GM12875 (cell line): ENCODE data around the gene STRN.
"Not testable (repeated sequence)": the region's sequence is repeated elsewhere in the genome, so short reads cannot be mapped to it uniquely, and the experiment has no call there.

Experiments
- H3K4me3 ChIP-seq: one replicate; pipeline ENCODE4 v1.5.1; 2011; ENCODE audit warnings: low read depth, low read length, control low read depth
- TF ChIP-seq, protein P1 (sequence below): IDR thresholded peaks from 2 replicates; pipeline ENCODE4 v1.5.1; 2011; ENCODE audit warnings: low read depth, mild to moderate bottlenecking, control low read depth, inconsistent platforms, low read length, moderate library complexity, borderline replicate concordance; ENCODE audit not compliant: insufficient read depth

STRN gene

DNA sequence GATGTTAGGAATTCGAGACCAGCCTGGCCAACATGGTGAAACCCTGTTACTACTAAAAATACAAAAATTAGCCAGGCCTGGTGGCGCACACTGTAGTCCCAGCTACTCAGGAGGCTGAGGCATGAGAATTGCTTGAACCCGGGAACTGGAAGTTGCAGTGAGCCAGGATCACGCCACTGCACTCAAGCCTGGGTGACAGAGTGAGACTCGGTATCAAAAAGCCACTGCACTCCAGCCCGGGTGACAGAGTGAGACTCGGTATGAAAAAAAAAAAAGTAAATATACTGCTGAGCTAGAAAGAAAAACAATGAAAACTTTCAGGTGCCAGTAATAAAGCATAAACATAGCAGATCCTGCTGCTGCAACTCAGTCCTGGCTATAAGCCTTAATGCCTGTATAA lies 73.5 kb downstream of the STRN start:
- TF ChIP-seq, protein P1, sequence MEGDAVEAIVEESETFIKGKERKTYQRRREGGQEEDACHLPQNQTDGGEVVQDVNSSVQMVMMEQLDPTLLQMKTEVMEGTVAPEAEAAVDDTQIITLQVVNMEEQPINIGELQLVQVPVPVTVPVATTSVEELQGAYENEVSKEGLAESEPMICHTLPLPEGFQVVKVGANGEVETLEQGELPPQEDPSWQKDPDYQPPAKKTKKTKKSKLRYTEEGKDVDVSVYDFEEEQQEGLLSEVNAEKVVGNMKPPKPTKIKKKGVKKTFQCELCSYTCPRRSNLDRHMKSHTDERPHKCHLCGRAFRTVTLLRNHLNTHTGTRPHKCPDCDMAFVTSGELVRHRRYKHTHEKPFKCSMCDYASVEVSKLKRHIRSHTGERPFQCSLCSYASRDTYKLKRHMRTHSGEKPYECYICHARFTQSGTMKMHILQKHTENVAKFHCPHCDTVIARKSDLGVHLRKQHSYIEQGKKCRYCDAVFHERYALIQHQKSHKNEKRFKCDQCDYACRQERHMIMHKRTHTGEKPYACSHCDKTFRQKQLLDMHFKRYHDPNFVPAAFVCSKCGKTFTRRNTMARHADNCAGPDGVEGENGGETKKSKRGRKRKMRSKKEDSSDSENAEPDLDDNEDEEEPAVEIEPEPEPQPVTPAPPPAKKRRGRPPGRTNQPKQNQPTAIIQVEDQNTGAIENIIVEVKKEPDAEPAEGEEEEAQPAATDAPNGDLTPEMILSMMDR = no peak
- no peak overlapping the region for H3K4me3 ChIP-seq

DNA sequence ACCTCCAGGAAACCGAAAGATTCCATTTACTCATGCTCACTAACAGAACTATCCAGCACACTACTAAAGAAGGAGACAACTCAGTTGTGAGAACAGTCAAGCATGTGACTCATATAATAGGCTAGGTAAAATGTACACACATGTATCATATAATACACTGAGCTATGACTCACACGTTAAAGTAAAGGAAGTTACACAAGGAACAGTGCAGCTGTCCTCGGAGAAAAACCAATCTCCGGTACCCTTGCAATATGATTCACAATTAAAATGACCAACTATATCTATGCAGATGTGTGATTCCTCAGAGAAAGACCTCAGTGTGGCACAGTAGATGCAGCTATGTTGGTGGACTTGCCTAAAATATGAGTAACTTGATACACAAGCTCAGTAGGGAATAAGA lies 76.5 kb downstream of the STRN start:
- TF ChIP-seq, protein P1 = no peak
- no peak overlapping the region for H3K4me3 ChIP-seq

GRCh38 chr2:36887095-36887494 lies 79.2 kb downstream of the STRN start:
- H3K4me3 ChIP-seq = not testable (repeated sequence)

- TF ChIP-seq, protein P1 = no peak
- no peak overlapping the region for H3K4me3 ChIP-seq
Observed at GRCh38 chr2:36886664-36887063, 79.7 kb downstream of the STRN start.

- H3K4me3 ChIP-seq = no peak overlapping the region
- TF ChIP-seq, protein P1 = no peak
Observed at GRCh38 chr2:36885605-36886004, 80.7 kb downstream of the STRN start.

GRCh38 chr2:36882532-36882931 lies 83.8 kb downstream of the STRN start:
- no peak overlapping the region for H3K4me3 ChIP-seq
- TF ChIP-seq, protein P1 = no peak

- H3K4me3 ChIP-seq = no peak overlapping the region
- TF ChIP-seq, protein P1 = no peak
Observed at GRCh38 chr2:36881816-36882215, 84.5 kb downstream of the STRN start.

DNA sequence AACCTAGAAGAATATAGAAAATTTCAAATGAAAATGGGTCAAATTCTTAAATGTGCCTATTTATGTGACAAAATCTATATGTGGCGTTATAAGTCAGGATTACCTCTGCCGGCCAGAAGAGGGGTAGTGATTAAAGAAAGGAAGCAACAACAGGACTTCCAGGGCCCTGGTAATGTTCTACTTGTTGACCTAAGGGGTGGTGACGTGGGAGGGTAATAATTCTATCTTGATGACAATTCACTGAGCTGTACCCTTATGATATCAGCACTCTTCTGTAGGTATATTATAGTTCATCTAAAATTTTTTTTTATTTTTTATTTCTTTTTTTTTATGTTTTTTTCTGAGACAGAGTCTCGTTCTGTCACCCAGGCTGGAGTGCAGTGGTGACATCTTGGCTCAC lies 87.9 kb downstream of the STRN start:
- TF ChIP-seq, protein P1 = no peak
- H3K4me3 ChIP-seq = no peak overlapping the region
